ENCODE measurements around the gene KRABD2.
"Not testable (repeated sequence)": the region's sequence is repeated elsewhere in the genome, so short reads cannot be mapped to it uniquely, and the experiment has no call there.

The KRABD2 gene

GRCh38 chr17:8397636-8398035 is 21.1 kb upstream of the KRABD2 start, which contains the start of gene RNF222:
RNF222 (minus strand) TSS chr17:8397827; CDS start chr17:8393461, 4,366 bp downstream.
- ChIA-PET POLR2A (no interaction called here), CTCF (no interaction called here)
- H3K4me1 ChIP-seq (ENCODE audit: control insufficient read depth, insufficient read depth, low read length): 0 out of 2 replicates have a peak, but pooled peaks cover 4% of the 10 kb centered on the region
- no TSS peak for BruUV-seq (replicated peaks)
- DNase-seq (ENCODE audit: low read depth, low spot score): no peak
- ATAC-seq: no peak
- H3K27me3 ChIP-seq (ENCODE audit: control insufficient read depth, insufficient read depth, low read length): peaks cover 2% of the 10 kb centered on the region; the same call in 1 of the 2 replicates
- intact Hi-C loops (cut with micrococcal nuclease; ENCODE audit: unreplicated experiment): no loop called here
- H3K9me3 ChIP-seq (ENCODE audit: control insufficient read depth, insufficient read depth, low read depth, low read length): no peaks in the 10 kb centered on the region
- H3K36me3 ChIP-seq (ENCODE audit: control insufficient read depth, insufficient read depth, low read length): no peaks in the 10 kb centered on the region
- H3K27ac ChIP-seq (ENCODE audit: low read length): no peak within 1 kb of the TSS
- in situ Hi-C loops (cut with HindIII; ENCODE audit: low pct_unique_long_range_greater_than_20kb, low sequenced_read_pairs): no loop called here
- H3K4me3 ChIP-seq (ENCODE audit: low read depth in 2 of 2, low read length in 2 of 2): no peak within 1 kb of the TSS
- TF ChIP-seq TCF7L2 (IDR thresholded peaks at IDR 0.05; ENCODE audit: low read depth, low read length): no peak

- BruUV-seq (replicated peaks); in situ Hi-C loops (cut with HindIII; ENCODE audit: low pct_unique_long_range_greater_than_20kb, low sequenced_read_pairs); DNase-seq (ENCODE audit: low read depth, low spot score); H3K36me3 ChIP-seq (ENCODE audit: control insufficient read depth, insufficient read depth, low read length); H3K9me3 ChIP-seq (ENCODE audit: control insufficient read depth, insufficient read depth, low read depth, low read length); H3K27ac ChIP-seq (ENCODE audit: low read length); H3K4me1 ChIP-seq (ENCODE audit: control insufficient read depth, insufficient read depth, low read length); H3K4me3 ChIP-seq (ENCODE audit: low read depth in 2 of 2, low read length in 2 of 2); H3K27me3 ChIP-seq (ENCODE audit: control insufficient read depth, insufficient read depth, low read length); intact Hi-C loops (cut with micrococcal nuclease; ENCODE audit: unreplicated experiment); ATAC-seq: not testable (repeated sequence)
- ChIA-PET POLR2A (interaction anchor here (0.6 kb wide), 1 partner anchor 77 kb away, joined by 6 read pairs; no protein-coding TSS in a partner anchor), CTCF (interaction anchor here (0.7 kb wide), 1 partner anchor 272 kb away, joined by 3 read pairs; no protein-coding TSS in a partner anchor)
These were observed 18.0 kb upstream of the KRABD2 start for GRCh38 chr17:8394497-8394896.

GRCh38 chr17:8393470-8394231 is 17.1 kb upstream of the KRABD2 start:
- Histone ChIP-seq H3K9me3 (ENCODE audit: control insufficient read depth, insufficient read depth, low read depth, low read length) (no peaks in the 10 kb centered on the region), H3K36me3 (ENCODE audit: control insufficient read depth, insufficient read depth, low read length) (no peaks in the 10 kb centered on the region), H3K27ac (ENCODE audit: low read length) (no peak overlapping the region), H3K4me3 (ENCODE audit: low read depth in 2 of 2, low read length in 2 of 2) (no peak overlapping the region), H3K4me1 (ENCODE audit: control insufficient read depth, insufficient read depth, low read length) (0 out of 2 replicates have a peak, but pooled peaks cover 4% of the 10 kb centered on the region), H3K27me3 (ENCODE audit: control insufficient read depth, insufficient read depth, low read length) (peaks cover 2% of the 10 kb centered on the region; the same call in 1 of the 2 replicates)
- ChIA-PET CTCF (interaction anchor here (0.7 kb wide), 1 partner anchor 271 kb away, joined by 3 read pairs; no protein-coding TSS in a partner anchor), POLR2A (interaction anchor here (0.6 kb wide), 1 partner anchor 78 kb away, joined by 6 read pairs; no protein-coding TSS in a partner anchor)
- BruUV-seq (replicated peaks): no TSS peak
- intact Hi-C loops (cut with micrococcal nuclease; ENCODE audit: unreplicated experiment) (no loop called here), in situ Hi-C loops (cut with HindIII; ENCODE audit: low pct_unique_long_range_greater_than_20kb, low sequenced_read_pairs) (no loop called here)
- DNase-seq (ENCODE audit: low read depth, low spot score) (no peak), ATAC-seq (no peak)
- TF ChIP-seq TCF7L2 (IDR thresholded peaks at IDR 0.05; ENCODE audit: low read depth, low read length) (no peak), CTCF (IDR thresholded peaks at IDR 0.05) (no peak), SIN3A (IDR thresholded peaks at IDR 0.05; ENCODE audit: borderline replicate concordance, insufficient read depth, low read depth, low read length) (no peak), REST (IDR thresholded peaks at IDR 0.05; ENCODE audit: insufficient read depth in 1 of 2, low read depth in 2 of 2, low read length in 1 of 2) (no peak), POLR2AphosphoS5 (IDR thresholded peaks at IDR 0.05; ENCODE audit: low read depth, low read length) (no peak)
